ENCODE data around the gene ZRANB1. TPM values are rescaled to one million over a fixed set of nuclear protein-coding genes. Genes with fewer than 3 reads are reported as not detected.

ZRANB1 gene
- total RNA-seq, 1 donor from 2014 or later: 18.7 TPM

DNA sequence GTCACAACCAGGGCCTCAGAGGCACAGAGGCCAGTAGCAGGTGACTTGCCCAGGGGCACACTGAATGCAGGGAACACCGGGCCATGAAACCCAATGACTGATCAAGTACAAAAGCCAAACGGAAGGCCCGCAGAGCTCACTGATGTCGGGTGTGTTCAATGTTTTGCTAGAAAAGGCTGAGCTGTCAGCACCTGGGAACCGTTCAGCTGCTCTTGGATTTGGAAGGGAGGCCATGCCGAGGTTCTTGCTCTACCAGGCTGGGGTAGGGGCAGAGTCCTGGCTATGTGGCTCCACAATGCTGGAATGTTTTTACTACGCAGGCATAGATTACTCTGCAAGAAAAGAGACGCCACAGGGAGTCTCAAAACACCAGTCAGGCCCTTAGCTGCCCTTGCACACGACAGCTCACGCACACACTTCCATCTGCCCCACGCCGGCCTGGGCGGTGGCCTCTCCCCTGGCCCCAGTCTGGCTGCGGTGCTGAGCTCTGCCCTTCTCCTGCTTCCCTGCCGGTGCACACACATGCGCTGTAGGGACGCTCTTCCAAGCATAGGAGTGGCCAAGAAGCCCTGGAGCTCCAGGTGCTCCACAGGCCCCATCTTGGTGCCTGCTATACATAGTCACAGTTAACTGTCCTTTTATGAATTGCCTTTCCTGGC is 79.9 kb downstream of the ZRANB1 start:
- DNase-seq (peak; percentile 20), ATAC-seq (no peak)
- H3K36me3 ChIP-seq: peaks cover 32% of the 10 kb centered on the region
- no peaks in the 10 kb centered on the region for H3K9me3 ChIP-seq
- H3K27ac ChIP-seq: no peak overlapping the region
- TF ChIP-seq, protein P1, sequence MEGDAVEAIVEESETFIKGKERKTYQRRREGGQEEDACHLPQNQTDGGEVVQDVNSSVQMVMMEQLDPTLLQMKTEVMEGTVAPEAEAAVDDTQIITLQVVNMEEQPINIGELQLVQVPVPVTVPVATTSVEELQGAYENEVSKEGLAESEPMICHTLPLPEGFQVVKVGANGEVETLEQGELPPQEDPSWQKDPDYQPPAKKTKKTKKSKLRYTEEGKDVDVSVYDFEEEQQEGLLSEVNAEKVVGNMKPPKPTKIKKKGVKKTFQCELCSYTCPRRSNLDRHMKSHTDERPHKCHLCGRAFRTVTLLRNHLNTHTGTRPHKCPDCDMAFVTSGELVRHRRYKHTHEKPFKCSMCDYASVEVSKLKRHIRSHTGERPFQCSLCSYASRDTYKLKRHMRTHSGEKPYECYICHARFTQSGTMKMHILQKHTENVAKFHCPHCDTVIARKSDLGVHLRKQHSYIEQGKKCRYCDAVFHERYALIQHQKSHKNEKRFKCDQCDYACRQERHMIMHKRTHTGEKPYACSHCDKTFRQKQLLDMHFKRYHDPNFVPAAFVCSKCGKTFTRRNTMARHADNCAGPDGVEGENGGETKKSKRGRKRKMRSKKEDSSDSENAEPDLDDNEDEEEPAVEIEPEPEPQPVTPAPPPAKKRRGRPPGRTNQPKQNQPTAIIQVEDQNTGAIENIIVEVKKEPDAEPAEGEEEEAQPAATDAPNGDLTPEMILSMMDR (IDR thresholded peaks at IDR 0.05): no peak
- intact Hi-C loops (cut with DNase I): no loop called here
- no peaks in the 10 kb centered on the region for H3K27me3 ChIP-seq (ENCODE audit: low read depth)
- H3K4me3 ChIP-seq: no peak overlapping the region
- peaks cover 53% of the 10 kb centered on the region for H3K4me1 ChIP-seq

DNA sequence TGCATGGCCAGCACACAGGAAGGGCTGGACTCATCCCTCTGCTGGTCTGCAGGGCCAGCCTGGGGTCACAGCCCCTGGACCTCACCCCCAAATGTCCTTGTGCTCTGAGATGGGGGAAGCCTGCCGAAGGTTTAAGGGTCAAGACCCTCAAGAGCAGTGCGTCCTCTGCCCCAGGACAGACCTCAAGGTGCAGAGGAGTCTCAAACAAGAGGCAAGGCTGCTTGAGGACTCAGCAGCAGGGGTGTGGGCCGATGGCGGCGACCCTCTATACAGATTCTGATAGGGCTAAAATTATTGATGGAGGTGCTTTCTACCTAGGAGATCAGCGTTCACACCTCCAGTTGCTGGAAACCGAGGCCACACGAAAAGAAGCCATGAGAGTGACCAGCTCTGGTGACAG is 80.7 kb downstream of the ZRANB1 start:
- ATAC-seq (no peak), DNase-seq (peak; percentile 24)
- Histone ChIP-seq H3K27me3 (ENCODE audit: low read depth) (no peaks in the 10 kb centered on the region), H3K36me3 (peaks cover 40% of the 10 kb centered on the region), H3K4me1 (peaks cover 44% of the 10 kb centered on the region), H3K27ac (no peak overlapping the region), H3K4me3 (no peak overlapping the region), H3K9me3 (no peaks in the 10 kb centered on the region)
- TF ChIP-seq, protein P1 (IDR thresholded peaks at IDR 0.05): no peak
- intact Hi-C loops (cut with DNase I): no loop called here

DNA sequence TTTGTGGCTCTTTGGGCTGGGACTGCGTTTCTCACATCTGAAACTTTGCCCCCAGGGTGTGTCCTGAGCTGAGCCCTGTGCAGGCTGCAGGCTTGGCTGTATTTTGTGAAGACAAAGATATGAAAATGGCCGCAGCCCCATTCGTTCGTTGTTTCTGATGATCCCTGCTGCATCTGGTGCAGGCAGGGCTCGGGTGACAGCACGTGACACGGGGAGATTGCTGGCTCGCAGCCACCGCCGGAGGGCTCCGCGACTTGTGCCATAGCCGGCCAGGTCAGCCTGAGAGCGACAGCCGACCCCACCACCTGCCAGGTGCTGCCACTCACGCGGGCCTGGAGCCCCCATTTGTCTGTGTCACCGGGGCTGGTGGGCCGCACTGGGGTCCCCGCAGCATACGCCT is 81.3 kb downstream of the ZRANB1 start:
- peaks cover 41% of the 10 kb centered on the region for H3K4me1 ChIP-seq
- intact Hi-C loops (cut with DNase I): no loop called here
- TF ChIP-seq, protein P1 (IDR thresholded peaks at IDR 0.05): no peak
- ATAC-seq: no peak
- DNase-seq: peak; percentile 44
- H3K36me3 ChIP-seq: peaks cover 44% of the 10 kb centered on the region
- H3K27me3 ChIP-seq (ENCODE audit: low read depth): no peaks in the 10 kb centered on the region
- no peak overlapping the region for H3K4me3 ChIP-seq
- no peak overlapping the region for H3K27ac ChIP-seq
- no peaks in the 10 kb centered on the region for H3K9me3 ChIP-seq

DNA sequence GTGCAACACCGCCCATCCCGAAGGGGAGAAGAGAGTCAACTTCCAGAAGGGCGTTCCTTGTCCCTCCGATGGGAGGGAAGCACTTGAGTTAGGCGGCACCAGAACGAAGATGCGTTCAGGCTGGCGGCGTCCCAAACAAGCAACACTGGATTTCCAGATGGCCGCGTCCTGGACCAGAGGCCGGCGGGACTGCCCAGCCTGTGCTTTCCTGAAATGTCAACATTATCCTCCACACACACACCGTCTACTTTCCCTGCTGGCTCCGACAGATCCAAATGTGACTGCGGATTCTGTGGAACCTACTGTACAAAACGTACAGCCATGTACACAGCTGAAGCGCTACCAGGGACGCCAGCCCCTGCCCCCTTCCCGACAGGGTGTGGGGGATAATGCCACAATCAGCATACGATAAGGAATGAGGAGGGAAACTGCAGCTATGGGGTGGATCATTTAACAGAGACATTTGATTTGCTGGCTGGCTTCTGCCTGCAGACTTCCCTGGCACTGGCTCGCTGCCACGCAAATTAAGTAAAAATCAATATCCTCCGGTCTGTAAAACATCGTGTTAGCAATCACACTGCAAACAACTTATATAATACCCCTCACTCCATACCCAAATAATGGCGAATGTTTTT is 82.1 kb downstream of the ZRANB1 start:
- intact Hi-C loops (cut with DNase I): no loop called here
- DNase-seq (peak; percentile 47), ATAC-seq (no peak)
- Histone ChIP-seq H3K4me1 (peaks cover 35% of the 10 kb centered on the region), H3K9me3 (no peaks in the 10 kb centered on the region), H3K27me3 (ENCODE audit: low read depth) (no peaks in the 10 kb centered on the region), H3K27ac (peak overlapping the region; percentile 31), H3K4me3 (no peak overlapping the region), H3K36me3 (peaks cover 44% of the 10 kb centered on the region)
- TF ChIP-seq, protein P1 (IDR thresholded peaks at IDR 0.05): no peak

DNA sequence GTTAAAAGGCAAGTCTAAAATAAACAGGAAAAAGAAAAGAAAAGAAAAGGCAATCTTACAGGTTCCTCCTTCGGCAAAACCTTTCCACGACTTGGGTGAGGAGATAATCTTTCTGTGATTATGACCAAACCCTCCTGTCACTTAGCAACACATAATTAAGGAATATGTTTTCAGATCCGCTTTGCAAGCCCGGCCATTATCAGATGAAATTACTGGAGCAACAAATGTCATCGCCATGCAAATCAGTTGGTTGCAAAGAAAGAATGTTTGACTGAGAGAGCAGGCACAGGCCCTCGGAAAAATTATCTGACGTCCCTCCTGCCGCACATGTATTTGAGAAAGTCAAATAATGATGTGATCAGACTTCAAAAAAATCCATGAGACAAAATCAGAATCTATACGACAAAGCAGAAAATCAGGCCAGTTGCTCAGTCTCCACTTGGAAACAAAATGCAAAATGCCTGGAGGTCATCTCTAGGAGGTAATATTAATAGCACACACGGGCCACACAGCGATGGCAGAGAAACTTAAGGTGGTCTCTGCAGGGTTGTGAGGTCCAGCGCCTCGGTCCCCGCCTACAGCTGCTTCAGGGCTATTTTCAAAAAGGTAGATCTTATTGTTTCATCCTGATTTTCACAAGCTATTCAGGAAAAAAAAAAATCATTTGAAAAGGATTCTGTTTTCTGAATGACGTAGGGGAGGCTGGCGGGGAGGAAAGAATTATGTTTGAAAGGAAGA is 82.7 kb downstream of the ZRANB1 start:
- no peak overlapping the region for H3K4me3 ChIP-seq
- H3K27ac ChIP-seq: no peak overlapping the region
- TF ChIP-seq, protein P1 (IDR thresholded peaks at IDR 0.05): no peak
- H3K4me1 ChIP-seq: peaks cover 38% of the 10 kb centered on the region
- ATAC-seq (no peak), DNase-seq (peak; percentile 22)
- H3K27me3 ChIP-seq (ENCODE audit: low read depth): no peaks in the 10 kb centered on the region
- H3K9me3 ChIP-seq: no peaks in the 10 kb centered on the region
- H3K36me3 ChIP-seq: peaks cover 44% of the 10 kb centered on the region
- intact Hi-C loops (cut with DNase I): no loop called here

Data from lower lobe of right lung (tissue), 2 donors.